K562 (cell line): Measurements from ENCODE around the gene HMX1. TPM values are rescaled to one million over a fixed set of nuclear protein-coding genes. Genes with fewer than 3 reads are reported as not detected.

Source experiments
- ATAC-seq: fragments of 200-7000 bp; cut with Tn5 transposase; 3 replicates; pipeline ENCODE4 v1.9.1; 2020; ENCODE audit warnings: moderate library complexity
- BruUV-seq: library from RNA; stranded (reverse); fragments of 400-500 nt; replicated peaks from 2 replicates; lab custom pipeline; 2021; lab: Mats Ljungman, UMichigan
- CTCF ChIA-PET: fragments of 300-600 bp; formaldehyde crosslinking; extraction: SDS; loops from one replicate; lab custom pipeline; 2021; ENCODE audit warnings: low intra/inter-chr PET ratio; lab: Yijun Ruan, JAX
- POLR2A ChIA-PET: fragments of 300-600, 350-650 bp; sonication (Branson Sonifier 250); formaldehyde crosslinking; extraction: SDS; loops from one replicate; lab custom pipeline; 2021; ENCODE audit warnings: antibody characterized with exemption, inconsistent platforms; lab: Yijun Ruan, JAX
- DNase-seq, 4 experiments: peaks; one replicate each; pipeline versions ENCODE4 v3.0.0 to v3.0.0-alpha.2; 2011 to 2018; ENCODE audit warnings: low spot score in 3 of 4, mixed read lengths in 3 of 4; ENCODE audit errors: extremely low read depth in 1 of 4
- FAIRE-seq: peaks from 2 replicates; lab custom pipeline; 2011; peaks lifted over from hg19 to GRCh38; lab: Jason Lieb, UNC
- H2AFZ ChIP-seq: 2 replicates; pipeline ENCODE4 v1.6.0; 2011; ENCODE audit warnings: low read depth, low read length, control low read depth, inconsistent platforms
- H3K27ac ChIP-seq: fragments of 200-600 bp; 3 replicates; pipeline ENCODE4 v1.8.0; 2011; ENCODE audit warnings: low read depth, mild to moderate bottlenecking, control low read depth, inconsistent platforms, low read length, moderate library complexity, mixed read lengths; ENCODE audit errors: extremely low read depth
- H3K27me3 ChIP-seq, 2 experiments: fragments of 300-600 bp in 1 of 2; 2 replicates in 1 of 2; 3 replicates in 1 of 2; pipeline versions ENCODE4 v1.6.0 to v1.8.0; 2011; ENCODE audit warnings: inconsistent platforms in 2 of 2, low read length in 2 of 2, mild to moderate bottlenecking in 1 of 2, mixed read lengths in 1 of 2, moderate library complexity in 1 of 2; ENCODE audit not compliant: control insufficient read depth in 2 of 2, insufficient read depth in 2 of 2
- H3K36me3 ChIP-seq: fragments of 300-600 bp; 3 replicates; pipeline ENCODE4 v1.8.0; 2011; ENCODE audit warnings: mild to moderate bottlenecking, low read length, inconsistent platforms; ENCODE audit not compliant: control insufficient read depth, insufficient read depth
- H3K4me1 ChIP-seq, 2 experiments: fragments of 200-600 bp in 1 of 2; replicated peaks in 1 of 2; 2 replicates in 1 of 2; 3 replicates in 1 of 2; pipeline versions ENCODE4 v1.5.1 to v1.8.0; 2011; ENCODE audit warnings: inconsistent platforms in 2 of 2, low read length in 2 of 2, mild to moderate bottlenecking in 1 of 2, mixed read lengths in 1 of 2, moderate library complexity in 1 of 2; ENCODE audit not compliant: control insufficient read depth in 2 of 2, insufficient read depth in 2 of 2
- H3K4me2 ChIP-seq: 2 replicates; pipeline ENCODE4 v1.6.1; 2011; ENCODE audit warnings: low read length, control low read depth, inconsistent platforms, mixed read lengths; ENCODE audit not compliant: insufficient read depth
- H3K4me3 ChIP-seq: fragments of 200-600 bp; sonication (generic), shearing (Covaris generic); 2 replicates; pipeline ENCODE4 v1.5.1; 2016; ENCODE audit warnings: control low read depth, inconsistent platforms
- H3K79me2 ChIP-seq: fragments of 200-600 bp; 3 replicates; pipeline ENCODE4 v1.8.0; 2011; ENCODE audit warnings: low read length, inconsistent platforms; ENCODE audit not compliant: control insufficient read depth, insufficient read depth
- H3K9ac ChIP-seq, 2 experiments: 2 replicates each; pipeline versions ENCODE4 v1.6.0 to v1.6.1; 2011; ENCODE audit warnings: low read depth in 2 of 2, low read length in 2 of 2, control low read depth in 1 of 2, inconsistent platforms in 1 of 2, mild to moderate bottlenecking in 1 of 2, mixed read lengths in 1 of 2; ENCODE audit not compliant: insufficient read depth in 1 of 2
- H3K9me1 ChIP-seq: one replicate; pipeline ENCODE4 v1.6.0; 2011; ENCODE audit warnings: inconsistent platforms, mild to moderate bottlenecking, low read length, moderate library complexity; ENCODE audit not compliant: control insufficient read depth, insufficient read depth
- H3K9me3 ChIP-seq: replicated peaks from 2 replicates; pipeline ENCODE4 v1.5.1; 2011; ENCODE audit warnings: low read depth, low read length, inconsistent platforms; ENCODE audit not compliant: control insufficient read depth, insufficient read depth
- H4K20me1 ChIP-seq: replicated peaks from 2 replicates; pipeline ENCODE4 v1.6.1; 2011; ENCODE audit warnings: low read length, inconsistent platforms, mixed read lengths; ENCODE audit not compliant: control insufficient read depth, insufficient read depth
- KAT2B ChIP-seq: IDR thresholded peaks from one replicate; pipeline ENCODE4 v1.6.1; 2012; ENCODE audit warnings: low read depth, mild to moderate bottlenecking, control low read depth, inconsistent platforms, low read length, moderate library complexity
- PHB2 ChIP-seq: fragments of 450-650 bp; IDR thresholded peaks from 2 replicates; pipeline ENCODE4 v1.6.1; 2017; ENCODE audit warnings: low read depth
- ZFP36 ChIP-seq: fragments of 150-350 bp; IDR thresholded peaks from 2 replicates; pipeline ENCODE4 v1.6.1; 2018; ENCODE audit warnings: low read length, low read depth; ENCODE audit not compliant: partially characterized antibody
- ZNF347 ChIP-seq: fragments of 450-650 bp; formaldehyde crosslinking; IDR thresholded peaks from 2 replicates; pipeline ENCODE4 v1.4.0; 2020; ENCODE audit warnings: low read depth, mild to moderate bottlenecking, moderate library complexity
- WGBS: fragments of 100-300 bp; shearing (Covaris generic); methylation state at CpG from one replicate; pipeline ENCODE4 v1.1.6; 2016; ENCODE audit warnings: low coverage, mixed read lengths; ENCODE audit not compliant: insufficient coverage; ENCODE audit errors: missing lambda C conversion rate; 5-methylcytosine and 5-hydroxymethylcytosine counted together
- in situ Hi-C: fragments of 300-500 bp; cut with MboI; formaldehyde crosslinking; loops from 4 replicates; pipeline ENCODE4 v1.15.0; 2018; ENCODE audit warnings: inconsistent platforms, mixed read lengths
- intact Hi-C: fragments of 100-400 bp; cut with micrococcal nuclease; formaldehyde crosslinking; loops from 2 replicates; pipeline ENCODE4 v1.14.2; 2022
- polyA plus RNA-seq, 8 experiments: library from polyadenylated mRNA; depleted of rRNA in 4 of 8; stranded (reverse) in 5 of 8; unstranded in 3 of 8; fragments of >200 nt; fragmentation: Nextera tagmentation in 2 of 8; fragmentation: Illumina TruSeq in 1 of 8; extraction: Ambion mirVana in 2 of 8; extraction: Trizol in 1 of 8; gene quantifications; 2 replicates each; pipeline versions ENCODE4 v1.2.1 to v1.2.3, GENCODE V29; 2011 to 2014; ENCODE audit warnings: inconsistent platforms in 1 of 8, missing spikeins in 1 of 8
- total RNA-seq, 7 experiments: library from RNA; depleted of rRNA in 6 of 7; stranded (reverse); fragments of >200 nt in 6 of 7; fragmentation: Illumina TruSeq in 2 of 7; extraction: Trizol in 2 of 7; gene quantifications; 2 replicates each; pipeline versions ENCODE4 v1.2.1 to v1.2.3, GENCODE V29; 2011 to 2021; ENCODE audit warnings: low replicate concordance in 1 of 7
- TF ChIP-seq, protein P1 (sequence below): fragments of 450-650 bp; IDR thresholded peaks from 2 replicates; pipeline ENCODE4 v1.6.1; 2016; ENCODE audit warnings: mild to moderate bottlenecking
- TF ChIP-seq, protein P2 (sequence below): fragments of 450-650 bp; IDR thresholded peaks from 2 replicates; pipeline ENCODE4 v1.6.1; 2016

Gene HMX1
- total and polyA plus RNA-seq, 9 of the 15 experiments (the other 6 are each of a cell fraction or from before 2014, with no cell fraction given), result not detected

DNA sequence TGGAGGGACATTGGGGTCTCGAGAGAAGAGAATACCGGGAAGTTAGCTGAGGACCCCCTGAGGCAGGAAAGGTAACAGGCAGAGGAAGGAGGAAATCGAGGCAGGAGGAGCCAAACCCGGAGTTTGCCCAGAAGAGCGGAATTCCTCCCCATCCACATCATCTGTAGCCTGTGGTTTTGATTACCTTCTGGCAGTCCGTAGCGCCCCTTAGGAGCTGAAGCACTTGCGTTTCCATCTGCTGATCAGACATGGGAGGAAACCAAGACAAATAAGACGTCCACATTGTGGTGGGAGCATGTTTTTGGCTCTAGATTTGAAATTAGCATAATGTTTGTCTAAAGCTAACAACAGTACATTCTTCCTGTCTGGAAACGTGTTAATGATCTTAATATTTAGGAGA lies 26.8 kb upstream of the HMX1 start:
- H3K27me3 ChIP-seq, result peaks cover 0 to 13% of the 10 kb centered on the region in 2 experiments; a peak in 4 of 5 replicates
- H3K4me1 ChIP-seq, result peaks cover 0 to 5% of the 10 kb centered on the region in 2 experiments; a peak in 1 of 5 replicates
- no TSS peak for BruUV-seq
- DNase-seq, result no peak
- POLR2A ChIA-PET, result interaction anchor here (0.6 kb wide), 1 partner anchor 26 kb away, joined by 3 read pairs; no protein-coding TSS in a partner anchor
- no peak overlapping the region for H3K9ac ChIP-seq
- no peak overlapping the region for H3K4me3 ChIP-seq
- H3K27ac ChIP-seq, result no peak overlapping the region
- H3K9me1 ChIP-seq, result no peaks in the 10 kb centered on the region
- no peak overlapping the region for H3K4me2 ChIP-seq
- no peak for TF ChIP-seq PHB2
- intact Hi-C loops, result no loop called here
- in situ Hi-C loops, result no loop called here
- H4K20me1 ChIP-seq, result no peaks in the 10 kb centered on the region; the same call in 1 of the 2 replicates
- no peak overlapping the region for H2AFZ ChIP-seq
- no peaks in the 10 kb centered on the region for H3K36me3 ChIP-seq
- no peaks in the 10 kb centered on the region for H3K9me3 ChIP-seq
- under 1% methylated on average over 10 of the region's 10 CpGs for WGBS
- no peak for ATAC-seq
- no peaks in the 10 kb centered on the region for H3K79me2 ChIP-seq
- CTCF ChIA-PET, result no interaction called here
- no peak for FAIRE-seq

GRCh38 chr4:8897251-8898167 lies 25.9 kb upstream of the HMX1 start:
- Histone ChIP-seq H3K9ac (no peak overlapping the region), H3K36me3 (no peaks in the 10 kb centered on the region), H3K9me1 (no peaks in the 10 kb centered on the region), H3K79me2 (no peaks in the 10 kb centered on the region), H3K27ac (no peak overlapping the region), H3K27me3 (peaks cover 0 to 19% of the 10 kb centered on the region in 2 experiments; a peak in 4 of 5 replicates), H3K4me3 (no peak overlapping the region), H4K20me1 (no peaks in the 10 kb centered on the region; the same call in 1 of the 2 replicates), H3K4me1 (peaks cover 0 to 5% of the 10 kb centered on the region in 2 experiments; a peak in 1 of 5 replicates), H3K9me3 (no peaks in the 10 kb centered on the region), H2AFZ (no peak overlapping the region), H3K4me2 (no peak overlapping the region)
- no peak for DNase-seq
- no peak for ATAC-seq
- CTCF ChIA-PET, result no interaction called here
- POLR2A ChIA-PET, result interaction anchor here (0.6 to 1.0 kb wide), 3 partner anchors 11 to 786 kb away, joined by 3 read pairs; no protein-coding TSS in a partner anchor
- TF ChIP-seq ZFP36 (no peak), KAT2B (no peak), ZNF347 (CRISPR knock-in tag) (no peak)
- TF ChIP-seq, protein P1, sequence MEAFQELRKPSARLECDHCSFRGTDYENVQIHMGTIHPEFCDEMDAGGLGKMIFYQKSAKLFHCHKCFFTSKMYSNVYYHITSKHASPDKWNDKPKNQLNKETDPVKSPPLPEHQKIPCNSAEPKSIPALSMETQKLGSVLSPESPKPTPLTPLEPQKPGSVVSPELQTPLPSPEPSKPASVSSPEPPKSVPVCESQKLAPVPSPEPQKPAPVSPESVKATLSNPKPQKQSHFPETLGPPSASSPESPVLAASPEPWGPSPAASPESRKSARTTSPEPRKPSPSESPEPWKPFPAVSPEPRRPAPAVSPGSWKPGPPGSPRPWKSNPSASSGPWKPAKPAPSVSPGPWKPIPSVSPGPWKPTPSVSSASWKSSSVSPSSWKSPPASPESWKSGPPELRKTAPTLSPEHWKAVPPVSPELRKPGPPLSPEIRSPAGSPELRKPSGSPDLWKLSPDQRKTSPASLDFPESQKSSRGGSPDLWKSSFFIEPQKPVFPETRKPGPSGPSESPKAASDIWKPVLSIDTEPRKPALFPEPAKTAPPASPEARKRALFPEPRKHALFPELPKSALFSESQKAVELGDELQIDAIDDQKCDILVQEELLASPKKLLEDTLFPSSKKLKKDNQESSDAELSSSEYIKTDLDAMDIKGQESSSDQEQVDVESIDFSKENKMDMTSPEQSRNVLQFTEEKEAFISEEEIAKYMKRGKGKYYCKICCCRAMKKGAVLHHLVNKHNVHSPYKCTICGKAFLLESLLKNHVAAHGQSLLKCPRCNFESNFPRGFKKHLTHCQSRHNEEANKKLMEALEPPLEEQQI, result no peak
- TF ChIP-seq, protein P2, sequence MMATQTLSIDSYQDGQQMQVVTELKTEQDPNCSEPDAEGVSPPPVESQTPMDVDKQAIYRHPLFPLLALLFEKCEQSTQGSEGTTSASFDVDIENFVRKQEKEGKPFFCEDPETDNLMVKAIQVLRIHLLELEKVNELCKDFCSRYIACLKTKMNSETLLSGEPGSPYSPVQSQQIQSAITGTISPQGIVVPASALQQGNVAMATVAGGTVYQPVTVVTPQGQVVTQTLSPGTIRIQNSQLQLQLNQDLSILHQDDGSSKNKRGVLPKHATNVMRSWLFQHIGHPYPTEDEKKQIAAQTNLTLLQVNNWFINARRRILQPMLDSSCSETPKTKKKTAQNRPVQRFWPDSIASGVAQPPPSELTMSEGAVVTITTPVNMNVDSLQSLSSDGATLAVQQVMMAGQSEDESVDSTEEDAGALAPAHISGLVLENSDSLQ, result no peak
- in situ Hi-C loops (no loop called here), intact Hi-C loops (no loop called here)
- WGBS, result 0% methylated on average over 15 of the region's 15 CpGs
- FAIRE-seq, result no peak
- BruUV-seq, result no TSS peak
